Measurements from ENCODE around the gene RPLP1. TPM values are rescaled to one million over a fixed set of nuclear protein-coding genes. Genes with fewer than 3 reads are reported as not detected.

RPLP1 gene
- 1,000 to 10,000 TPM; 1,228 to 1,338 TPM for total RNA-seq
- long read RNA-seq, transcript RPLP1-201 (4 exons, 1,197 nt): major isoform, 545 of 558 reads
- long read RNA-seq, partial matches to known transcripts: 1 of 558 reads
- long read RNA-seq, other reads (novel, unspliced or antisense): 5 of 558 reads

DNA sequence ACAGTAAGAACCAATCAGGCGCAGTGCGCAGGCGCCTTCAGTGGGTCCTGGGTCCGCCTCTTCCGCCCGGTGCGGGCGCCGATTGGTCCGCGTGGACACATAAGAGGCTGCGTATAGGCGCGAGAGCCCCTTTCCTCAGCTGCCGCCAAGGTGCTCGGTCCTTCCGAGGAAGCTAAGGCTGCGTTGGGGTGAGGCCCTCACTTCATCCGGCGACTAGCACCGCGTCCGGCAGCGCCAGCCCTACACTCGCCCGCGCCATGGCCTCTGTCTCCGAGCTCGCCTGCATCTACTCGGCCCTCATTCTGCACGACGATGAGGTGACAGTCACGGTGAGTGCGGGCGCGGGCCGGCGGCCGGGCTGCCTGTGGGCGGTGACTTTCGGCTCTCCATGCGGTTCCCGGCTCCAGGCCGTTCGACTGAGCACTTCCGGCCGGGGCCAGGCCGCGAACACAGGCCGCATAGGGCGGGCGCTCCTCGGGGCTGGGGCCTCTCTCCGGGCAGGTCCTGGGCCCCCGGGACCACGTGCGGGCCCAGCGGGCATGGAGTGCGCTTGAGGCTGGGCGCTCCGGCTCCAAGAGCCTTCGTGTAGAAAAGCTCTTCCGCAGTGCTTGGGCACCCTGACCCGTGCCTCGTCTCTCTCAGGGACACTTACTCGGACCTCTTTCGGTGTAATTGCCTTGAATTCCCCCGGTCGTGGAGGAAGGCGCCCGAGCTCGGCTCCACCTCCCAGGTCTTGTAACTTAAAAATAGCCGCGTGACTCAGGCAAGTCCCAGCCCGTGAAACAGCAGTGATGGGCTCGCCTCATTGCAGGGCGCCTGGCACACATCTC, at the start of gene RPLP1:
TSS of gene RPLP1 (plus strand) at position 127 of the 830 bp plus-strand sequence. CDS start at position 258, 131 bp downstream.
- intact Hi-C loops (cut with DNase I, micrococcal nuclease): no loop called here
- peak; percentile 95 to 98 for DNase-seq
- peak; percentile 85 for ATAC-seq

DNA sequence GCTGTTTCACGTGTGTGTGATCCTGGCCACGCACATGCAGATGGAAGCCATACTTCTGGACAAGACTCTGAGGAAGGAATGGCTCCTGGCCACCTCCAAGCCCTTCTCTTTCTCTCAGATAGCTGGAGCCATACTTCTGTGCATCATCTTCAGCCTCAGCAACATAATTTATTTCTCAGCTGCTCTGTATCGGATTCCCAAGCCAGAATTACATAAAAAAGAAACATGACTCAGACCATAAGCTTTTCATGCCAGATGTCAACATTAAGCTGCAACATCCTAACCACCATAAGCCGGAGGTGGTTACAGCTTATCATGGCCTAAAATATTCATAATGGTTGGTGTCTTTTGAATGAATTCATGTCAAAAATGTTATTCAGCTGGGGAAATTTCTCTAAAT, 49.0 kb upstream of the RPLP1 start:
- no peak for DNase-seq
- no peak for ATAC-seq

DNA sequence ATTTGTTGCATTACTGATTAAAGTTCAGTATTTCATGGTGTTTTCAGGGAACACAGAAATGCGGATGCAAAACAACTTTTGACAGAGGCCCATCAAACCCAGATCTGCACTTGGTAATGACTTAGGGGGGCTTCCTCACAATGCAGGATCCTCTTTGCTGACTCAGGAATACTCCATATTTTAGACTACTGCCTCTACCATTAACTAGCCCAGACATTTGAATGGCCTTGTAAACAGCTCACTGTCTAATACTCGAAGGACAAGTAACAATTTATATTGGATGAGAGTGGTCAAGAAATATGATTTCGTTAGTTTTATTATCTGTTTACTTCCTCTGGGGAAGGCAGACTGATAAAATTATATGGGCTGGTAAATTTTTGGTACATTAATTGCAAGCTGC, 47.5 kb upstream of the RPLP1 start:
- intact Hi-C loops (cut with DNase I, micrococcal nuclease): no loop called here
- ATAC-seq: no peak
- no peak for DNase-seq

More for the DNA sequence above, 49.0 kb upstream of the RPLP1 start:
- intact Hi-C loops (cut with DNase I, micrococcal nuclease): no loop called here

DNA sequence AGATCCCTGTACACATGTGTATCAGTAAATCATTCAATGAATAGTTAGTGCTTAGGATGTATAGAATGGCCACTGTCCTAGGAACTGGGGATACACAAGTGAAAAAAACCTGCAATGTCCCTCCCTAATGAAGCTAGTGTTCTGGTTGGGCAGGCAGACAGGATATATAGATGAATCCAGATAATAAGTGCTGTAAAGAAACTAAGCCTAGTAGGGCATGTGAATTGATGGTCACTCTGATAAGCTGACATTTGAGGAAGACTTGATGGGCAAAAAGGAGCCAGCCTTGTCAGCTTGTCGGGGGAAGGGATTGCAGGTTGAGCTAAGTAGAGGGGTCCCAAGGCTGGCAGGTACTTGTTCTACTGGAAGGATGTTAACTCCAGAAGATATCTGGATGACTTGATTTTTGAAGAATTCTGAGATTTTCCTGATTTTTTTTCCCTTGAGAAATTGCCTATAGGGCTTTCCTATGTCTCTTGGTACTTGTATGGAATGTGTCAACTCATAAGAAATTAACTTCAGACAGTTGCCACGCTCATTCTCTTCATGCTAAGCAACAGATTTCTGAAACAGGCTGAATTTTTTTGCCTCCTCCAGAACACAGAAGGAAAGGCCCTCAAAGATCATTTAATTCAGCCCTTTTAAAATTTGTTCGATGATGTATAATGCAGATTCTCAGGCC, 44.8 kb upstream of the RPLP1 start:
- no peak for DNase-seq
- intact Hi-C loops (cut with DNase I, micrococcal nuclease): no loop called here
- no peak for ATAC-seq

DNA sequence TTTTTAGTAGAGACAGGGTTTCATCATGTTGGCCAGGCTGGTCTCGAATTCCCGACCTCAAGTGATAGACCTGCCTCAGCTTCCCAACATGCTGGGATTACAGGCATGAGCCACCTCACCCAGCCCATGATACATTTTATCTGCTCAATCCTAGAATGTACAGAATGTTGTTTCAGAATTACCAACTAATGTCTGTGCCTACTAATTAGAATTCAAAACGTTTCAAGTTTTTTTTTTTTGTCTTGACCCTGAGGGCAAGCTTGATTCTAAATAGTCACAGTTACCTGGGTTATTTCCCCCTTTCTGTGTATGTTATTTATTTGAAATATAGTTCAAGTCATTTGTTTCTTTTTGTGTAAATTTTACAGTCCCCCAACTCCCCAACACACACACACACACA, 43.8 kb upstream of the RPLP1 start:
- intact Hi-C loops (cut with DNase I, micrococcal nuclease): no loop called here
- DNase-seq (no peak), ATAC-seq (no peak)

DNA sequence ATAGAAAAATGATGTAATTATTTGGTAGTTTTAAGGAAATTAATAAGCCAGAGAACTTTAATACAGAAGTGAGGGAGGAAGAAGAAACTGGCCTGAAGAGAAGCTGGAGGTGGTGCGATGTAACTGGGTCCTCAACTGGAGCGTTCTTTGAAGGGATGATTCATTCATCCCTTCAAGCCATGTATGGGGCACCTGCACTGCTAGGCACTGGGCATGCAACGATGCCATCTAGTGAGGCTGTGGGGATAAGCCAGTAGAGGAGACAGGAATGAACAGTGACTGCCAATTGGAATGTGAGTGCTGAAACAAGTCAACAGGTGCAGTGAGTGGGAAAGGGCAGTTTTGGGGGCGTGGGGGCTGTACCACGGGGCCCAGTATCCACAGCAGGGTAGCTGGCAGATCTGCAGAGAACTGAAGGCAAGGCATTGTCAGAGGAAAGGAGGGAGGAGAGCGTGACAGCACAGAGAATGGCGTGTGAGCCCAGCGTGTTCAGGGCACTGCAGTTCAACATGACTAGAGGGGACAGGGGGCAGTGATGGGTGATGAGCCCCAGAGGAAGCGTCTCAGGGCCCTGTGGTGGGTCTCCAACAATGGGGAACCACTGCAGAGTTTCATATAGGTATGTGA, 42.3 kb upstream of the RPLP1 start:
- no peak for ATAC-seq
- no peak for DNase-seq
- intact Hi-C loops (cut with DNase I, micrococcal nuclease): no loop called here

DNA sequence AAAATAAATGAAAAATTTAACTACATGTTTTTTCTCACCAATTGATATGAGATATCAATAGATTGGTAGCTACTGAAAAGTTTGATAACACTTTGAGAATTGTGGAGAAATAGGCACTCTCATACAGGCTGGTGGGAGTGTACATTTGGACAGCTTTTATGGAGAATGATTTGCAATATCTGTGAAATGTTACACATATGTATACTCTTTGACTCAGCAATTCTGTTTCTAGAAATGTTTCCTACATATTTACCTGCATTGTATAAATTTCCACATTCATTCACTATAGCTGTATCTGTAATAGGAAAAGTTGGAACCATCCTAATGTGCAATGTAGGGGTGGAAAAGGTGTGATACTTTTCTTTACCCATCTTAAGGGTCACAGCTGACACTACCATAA, 40.3 kb upstream of the RPLP1 start:
- ATAC-seq (no peak), DNase-seq (no peak)
- intact Hi-C loops (cut with DNase I, micrococcal nuclease): no loop called here

DNA sequence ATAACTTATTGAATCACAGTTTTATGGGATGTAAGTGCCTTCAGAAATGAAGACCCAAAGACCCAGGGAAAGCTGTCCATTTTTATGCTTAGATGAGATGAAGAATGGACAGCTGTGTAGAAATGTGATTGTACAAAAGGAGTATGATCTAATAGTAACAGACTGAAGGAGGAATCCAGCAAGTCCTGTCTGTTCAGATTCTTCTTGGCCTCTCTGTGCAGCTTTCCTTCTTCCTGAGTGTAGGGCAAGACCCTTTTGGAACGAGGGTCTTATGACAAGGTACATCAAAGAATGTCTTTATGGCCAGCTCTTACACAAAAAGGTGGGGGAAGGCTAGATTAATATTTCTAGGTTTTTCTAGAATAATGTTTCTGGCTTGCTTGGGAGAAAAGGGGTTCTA, 39.9 kb upstream of the RPLP1 start:
- ATAC-seq: no peak
- intact Hi-C loops (cut with DNase I, micrococcal nuclease): no loop called here
- DNase-seq: no peak

DNA sequence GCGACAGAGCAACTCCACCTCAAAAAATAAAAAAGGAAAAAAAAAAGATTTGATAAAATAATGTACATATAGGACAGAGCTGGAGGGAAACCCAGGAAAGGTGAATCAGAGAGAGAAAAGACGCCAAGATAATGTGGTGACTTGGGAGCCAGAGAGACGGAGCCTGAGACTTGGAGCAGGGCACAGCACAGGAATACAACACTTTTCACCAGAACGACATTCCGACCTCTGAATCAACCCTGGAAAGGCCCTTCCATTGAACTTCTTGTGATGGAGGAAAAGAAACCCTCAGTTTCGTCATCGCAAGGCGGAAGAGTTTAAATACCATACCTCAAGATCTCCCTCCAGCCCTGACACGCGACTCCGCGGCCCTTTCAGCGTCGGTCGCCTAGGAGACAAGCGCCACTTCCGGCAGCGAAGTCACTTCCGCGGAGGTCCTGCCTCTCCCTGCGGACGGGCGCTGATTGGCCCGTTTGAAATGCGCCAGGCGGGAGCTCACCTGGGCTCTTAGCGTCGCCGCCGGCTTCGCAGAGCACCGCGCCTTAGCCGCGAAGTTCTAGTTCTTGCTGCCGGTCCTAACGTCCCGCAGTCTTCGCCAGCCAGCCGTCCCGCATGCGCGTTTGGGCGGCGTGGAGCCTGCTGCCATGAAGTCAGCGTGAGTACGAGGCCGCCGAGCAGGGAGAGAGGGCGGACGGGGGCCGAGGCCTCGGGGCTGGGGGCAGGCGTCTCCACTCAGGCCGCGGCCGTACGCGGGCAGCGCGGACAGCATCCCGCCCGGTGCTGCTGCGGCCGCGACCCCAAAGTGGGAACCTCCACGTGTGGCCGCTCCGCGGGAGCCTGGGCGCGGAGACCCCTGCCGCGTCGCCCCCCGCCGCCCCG, 38.6 kb upstream of the RPLP1 start, which contains the start of gene KIF23:
TSS of gene KIF23 (plus strand) at position 528 of the 879 bp plus-strand sequence. CDS start at position 645, 117 bp downstream.
- intact Hi-C loops (cut with DNase I, micrococcal nuclease): no loop called here
- DNase-seq: peak; percentile 91 to 95
- peak; percentile 98 for ATAC-seq

DNA sequence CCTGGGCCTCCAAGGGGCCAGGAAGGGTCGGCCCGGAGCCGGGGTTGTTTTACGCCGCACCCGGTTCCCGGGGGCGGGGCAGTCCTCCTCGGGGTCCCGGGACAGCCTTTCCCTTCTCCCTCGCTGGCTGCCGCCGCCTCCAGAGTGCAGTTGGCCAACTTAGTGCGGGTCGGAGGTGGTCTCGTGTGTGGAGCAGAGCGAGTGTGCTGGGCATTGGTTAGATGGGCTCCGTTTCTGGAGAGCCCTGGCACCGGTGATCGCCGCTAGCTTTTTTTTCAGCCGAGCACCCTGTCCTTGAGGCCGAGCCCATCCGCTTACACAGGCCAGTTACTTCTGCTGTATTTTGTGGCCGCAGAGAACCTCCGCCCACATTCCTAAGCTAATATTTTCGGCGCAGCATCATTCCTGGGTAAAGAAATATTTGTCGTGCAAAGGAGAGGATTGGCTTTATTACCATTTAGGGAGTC, 37.9 kb upstream of the RPLP1 start:
- peak in 1 of 2 donors; percentile 26 for DNase-seq
- peak; percentile 31 for ATAC-seq
- intact Hi-C loops (cut with DNase I, micrococcal nuclease): no loop called here

DNA sequence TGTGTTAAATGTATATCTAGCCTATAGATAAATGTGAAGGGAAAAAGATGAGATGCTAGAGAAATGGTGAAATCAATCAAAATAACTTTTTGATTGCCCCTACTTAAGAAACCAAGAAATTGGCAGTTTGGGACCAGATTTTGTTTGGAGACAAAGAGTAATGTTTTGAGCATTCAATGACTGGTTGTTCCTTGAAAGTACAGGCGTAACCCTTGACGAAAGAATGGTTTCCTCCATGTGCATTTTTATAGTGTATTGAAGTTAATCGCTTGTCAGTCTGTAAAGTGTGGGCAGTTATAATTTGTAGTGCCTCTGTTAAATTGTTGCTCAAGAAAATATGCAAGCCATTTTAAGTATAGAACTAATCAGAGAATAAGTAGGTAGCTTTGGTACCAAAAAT, 37.2 kb upstream of the RPLP1 start:
- DNase-seq (no peak), ATAC-seq (no peak)
- intact Hi-C loops (cut with DNase I, micrococcal nuclease): no loop called here

DNA sequence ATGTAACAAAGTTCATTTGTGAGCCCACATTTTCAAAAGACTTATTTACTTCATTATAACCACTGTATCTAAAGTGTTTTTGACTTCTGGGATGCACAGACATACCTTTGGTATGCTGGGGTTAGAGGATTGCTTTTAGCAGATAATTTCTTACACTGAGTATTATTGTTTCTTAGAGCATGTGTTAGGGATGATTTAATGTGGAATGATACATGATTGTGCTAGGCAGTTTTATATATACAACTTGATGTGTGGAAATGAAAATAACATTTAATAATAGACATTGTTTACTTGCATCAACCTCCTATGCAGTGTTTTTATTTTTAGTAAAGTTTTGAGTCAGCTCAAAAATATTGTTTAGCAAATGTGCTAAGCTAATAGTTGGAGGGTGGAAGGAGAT, 35.0 kb upstream of the RPLP1 start:
- ATAC-seq: no peak
- no peak for DNase-seq
- intact Hi-C loops (cut with DNase I, micrococcal nuclease): no loop called here

DNA sequence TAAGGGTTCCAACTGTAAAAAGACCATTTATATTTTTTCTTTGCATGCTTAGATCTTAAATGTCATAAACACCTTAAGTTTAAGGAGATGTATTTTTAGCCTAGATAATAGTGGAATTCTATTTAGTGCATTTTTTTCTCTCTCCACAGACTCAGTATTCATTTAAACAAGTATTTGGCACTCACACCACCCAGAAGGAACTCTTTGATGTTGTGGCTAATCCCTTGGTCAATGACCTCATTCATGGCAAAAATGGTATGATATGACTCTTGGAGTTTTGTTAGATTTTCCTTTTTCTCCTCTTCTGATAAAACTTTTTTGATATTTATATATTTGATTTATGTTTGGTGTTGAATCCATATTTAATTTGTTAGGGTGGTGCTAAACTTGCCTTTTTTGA, 31.1 kb upstream of the RPLP1 start:
- intact Hi-C loops (cut with DNase I, micrococcal nuclease): no loop called here
- DNase-seq (no peak), ATAC-seq (no peak)

DNA sequence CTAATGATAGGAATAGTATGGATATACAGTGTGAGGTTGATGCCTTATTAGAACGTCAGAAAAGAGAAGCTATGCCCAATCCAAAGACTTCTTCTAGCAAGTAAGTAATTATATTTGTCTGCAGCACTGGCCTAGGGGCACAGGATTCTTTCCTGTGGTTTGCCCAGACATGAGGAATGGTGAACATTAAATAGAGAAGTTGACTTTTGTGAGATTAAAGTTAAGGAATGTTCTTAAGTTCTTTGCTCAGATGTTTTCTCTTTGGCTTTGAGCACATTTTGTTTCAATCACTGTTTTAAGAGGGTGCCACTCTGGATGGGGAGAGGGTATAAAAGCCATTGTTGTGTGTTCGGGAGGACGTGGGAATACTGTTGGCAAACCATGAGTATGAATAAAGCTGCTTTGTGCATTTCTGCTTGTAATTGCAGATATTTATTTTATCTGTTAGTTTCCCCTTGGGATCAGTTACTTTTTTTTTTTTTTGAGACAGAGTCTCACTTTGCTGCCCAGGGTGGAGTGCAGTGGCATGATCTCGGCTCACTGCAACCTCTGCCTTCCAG, 30.2 kb upstream of the RPLP1 start:
- no peak for ATAC-seq
- intact Hi-C loops (cut with DNase I, micrococcal nuclease): no loop called here
- DNase-seq: no peak

DNA sequence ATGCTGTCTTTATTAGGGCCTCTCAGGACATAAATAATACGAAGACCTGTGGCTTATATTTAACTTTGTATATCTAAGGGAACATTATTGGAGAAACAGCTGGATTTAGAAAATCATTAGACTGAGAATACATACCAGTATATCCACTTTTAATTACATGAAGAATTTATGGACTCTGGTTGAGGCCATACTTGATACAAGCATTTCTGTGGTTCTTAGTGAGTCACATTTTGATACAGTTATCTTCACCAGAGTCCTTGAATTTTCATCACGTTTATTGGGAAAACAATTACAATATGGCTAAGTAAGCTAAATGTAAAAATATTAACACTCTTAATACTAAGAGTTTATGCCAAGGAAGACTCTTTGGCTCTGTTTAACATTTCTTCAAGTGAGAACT, 28.6 kb upstream of the RPLP1 start:
- ATAC-seq (no peak), DNase-seq (no peak)
- intact Hi-C loops (cut with DNase I, micrococcal nuclease): no loop called here

DNA sequence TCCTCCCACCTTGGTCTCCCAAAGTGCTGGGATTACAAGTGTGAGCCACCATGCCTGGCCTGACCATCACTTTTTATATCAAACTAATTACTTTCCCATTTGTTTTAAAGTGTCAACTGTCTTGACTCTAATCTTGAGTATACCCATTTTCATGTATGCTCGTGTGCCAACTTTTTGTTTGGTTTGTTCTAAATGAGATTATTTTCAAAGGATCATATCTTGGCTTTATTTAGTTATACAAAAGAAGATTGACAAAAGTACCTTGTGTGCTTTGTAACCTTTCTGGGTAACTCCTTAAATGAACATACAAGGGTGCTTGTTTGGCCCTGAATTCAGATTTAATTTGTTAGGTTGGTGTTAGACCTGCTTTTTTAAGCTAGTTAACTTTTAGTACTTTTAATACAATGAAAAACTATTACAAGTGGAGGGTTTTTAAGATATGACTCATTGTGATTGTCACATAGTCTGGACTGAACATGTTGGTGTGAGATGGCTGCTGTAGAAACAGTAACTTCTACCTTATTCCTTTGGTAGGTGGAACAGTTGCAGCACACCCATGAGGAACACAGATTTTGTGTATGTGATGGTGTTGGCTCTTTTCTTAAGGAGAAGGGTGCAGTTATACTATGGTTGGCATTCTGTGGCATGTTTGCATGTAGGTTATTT, 27.7 kb upstream of the RPLP1 start:
- ATAC-seq (no peak), DNase-seq (no peak)
- intact Hi-C loops (cut with DNase I, micrococcal nuclease): no loop called here

DNA sequence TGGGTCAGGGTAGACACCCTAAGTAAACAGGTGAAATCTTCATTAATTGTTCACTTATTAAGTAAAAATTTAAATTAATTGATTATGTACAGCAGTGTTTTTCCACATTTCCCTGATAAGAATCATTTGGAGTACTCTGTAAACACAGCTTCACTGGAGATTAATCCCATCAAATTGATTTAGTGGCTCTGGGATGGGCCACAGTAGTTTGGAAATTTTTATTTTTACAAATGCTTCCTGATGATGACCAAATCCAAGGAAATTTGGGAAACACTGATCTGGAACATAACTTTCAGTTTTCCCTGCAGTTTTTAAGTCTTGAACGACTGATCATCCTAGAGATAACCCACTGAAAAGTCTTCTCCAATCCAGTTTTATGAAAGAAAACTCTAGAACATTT, 18.8 kb upstream of the RPLP1 start:
- ATAC-seq: no peak
- intact Hi-C loops (cut with DNase I, micrococcal nuclease): no loop called here
- DNase-seq: no peak

DNA sequence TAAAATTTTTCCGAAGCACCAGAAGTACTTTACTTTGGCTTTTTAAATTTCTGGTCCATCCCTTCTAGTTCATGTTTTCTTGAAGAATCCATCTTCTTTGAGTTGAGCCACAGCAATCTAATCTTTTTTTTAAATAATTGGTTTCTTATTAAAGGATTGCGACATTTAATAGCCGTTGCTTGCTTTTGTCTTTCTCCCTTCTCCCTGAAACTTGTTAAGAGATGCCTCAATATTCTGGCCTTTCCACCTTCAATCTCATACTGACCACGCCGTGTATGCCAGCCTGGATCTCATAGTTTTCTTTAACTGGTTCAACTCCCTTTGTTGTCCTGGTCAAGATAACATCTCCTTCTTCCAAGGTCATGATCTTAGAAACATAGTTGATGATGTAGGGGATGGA, 18.4 kb upstream of the RPLP1 start:
- no peak for DNase-seq
- intact Hi-C loops (cut with DNase I, micrococcal nuclease): no loop called here

More for the DNA sequence above, 18.4 kb upstream of the RPLP1 start:
- no peak for ATAC-seq
